ENCODE data around the gene UGP2. TPM values are rescaled to one million over a fixed set of nuclear protein-coding genes. Genes with fewer than 3 reads are reported as not detected.

Gene UGP2
- total RNA-seq (61.5 and 68.8 TPM in 2 replicates), polyA plus RNA-seq (19.1 and 25.5 TPM in 2 replicates), polyA minus RNA-seq (17.5 and 21.5 TPM in 2 replicates)
- total RNA-seq (2013), result 65.8 TPM

DNA sequence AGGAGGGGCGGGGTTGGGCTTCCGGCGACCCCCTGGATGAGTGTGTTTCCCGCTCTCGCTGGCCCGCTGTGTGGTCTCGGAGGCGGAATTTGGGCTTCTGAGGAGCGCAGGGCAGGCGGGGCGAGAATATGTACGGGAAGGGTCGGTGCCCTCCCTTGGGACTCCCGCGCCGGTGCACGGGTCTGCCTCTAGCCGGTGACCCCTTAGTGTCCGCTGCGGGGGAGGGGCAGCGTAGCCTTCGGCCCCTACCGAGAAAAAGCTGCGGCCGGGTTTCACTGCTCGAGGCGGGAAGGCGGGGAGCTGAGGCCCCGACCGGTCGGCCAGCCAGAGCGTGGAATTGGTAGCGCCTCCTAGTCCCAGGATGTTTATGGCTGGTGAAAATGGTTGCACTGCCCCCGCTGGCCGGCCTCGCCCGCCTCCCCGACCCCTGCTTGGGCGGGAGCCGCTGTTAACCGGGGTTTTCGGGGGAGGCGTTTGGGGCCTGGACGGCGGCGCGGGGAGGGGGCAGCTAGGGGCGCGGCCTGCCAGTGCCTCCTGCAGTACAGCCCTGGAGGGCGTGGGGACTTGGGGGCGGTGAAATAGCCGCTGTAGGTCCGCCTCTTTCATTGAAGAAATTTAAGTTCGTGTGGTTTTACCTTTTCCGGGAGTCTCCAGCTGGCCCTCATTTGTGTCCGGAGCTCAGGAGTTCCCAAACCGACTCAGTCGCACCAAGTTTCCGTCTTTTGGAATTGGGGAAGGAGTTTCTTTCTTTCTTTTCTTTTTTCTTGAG lies at the start of gene UGP2:
Gene UGP2, plus strand, starts transcription at position 643 of the 769 bp plus-strand sequence. CDS start 290 bp downstream, outside the sequence.
- Mint-ChIP-seq H3K9me3 (ENCODE audit: insufficient read depth) (no peaks in the 10 kb centered on the region), H3K4me3 (peak within 1 kb of the TSS; percentile 98), H3K4me1 (peaks cover 51% of the 10 kb centered on the region), H3K27me3 (no peaks in the 10 kb centered on the region), H3K27ac (peak within 1 kb of the TSS; percentile 95)
- ChIA-PET CTCF (interaction anchor here (1.0 to 7.6 kb wide), 7 partner anchors 12 to 253 kb away, joined by 3 to 60 read pairs (median 4); partner anchors contain the start of genes MDH1 and WDPCP), POLR2A (interaction anchor here (0.6 to 2.1 kb wide), 4 partner anchors 177 to 1289 kb away, joined by 3 to 14 read pairs (median 3); partner anchors contain the start of genes CEP68, MDH1, RAB1A and WDPCP)
- ATAC-seq (ENCODE audit: low read depth) (peak; percentile 60), DNase-seq (peak; percentile 88)
- WGBS (ENCODE audit: insufficient coverage), result under 1% methylated on average over 56 of the region's 59 CpGs
- Histone ChIP-seq H3K9ac (ENCODE audit: low read length) (peak within 1 kb of the TSS; percentile 95), H4K20me1 (ENCODE audit: control insufficient read depth, insufficient read depth, low read length, poor library complexity, severe bottlenecking) (peaks cover 17% of the 10 kb centered on the region), H3K36me3 (replicated peaks in 1 of 2; ENCODE audit: control extremely low read depth in 1 of 2, control insufficient read depth in 1 of 2, extremely low read depth in 1 of 2, insufficient read depth in 2 of 2, low read length in 1 of 2) (peaks cover 0 to 3% of the 10 kb centered on the region in 2 experiments), H3K9me3 (ENCODE audit: control extremely low read depth in 1 of 3, control insufficient read depth in 2 of 3, insufficient read depth in 1 of 3, low read length in 2 of 3) (no peaks in the 10 kb centered on the region), H3K27ac (ENCODE audit: low read length in 2 of 2) (peak within 1 kb of the TSS; percentile 82 to 91), H3K4me1 (ENCODE audit: control insufficient read depth in 2 of 2, insufficient read depth in 2 of 2, low read length in 2 of 2) (peaks cover 19 to 20% of the 10 kb centered on the region in 2 donors), H3K79me2 (ENCODE audit: control insufficient read depth, insufficient read depth, low read length) (peaks cover 57% of the 10 kb centered on the region), H3K4me3 (ENCODE audit: control extremely low read depth in 1 of 5, extremely low read depth in 1 of 5, insufficient read depth in 1 of 5, low read depth in 2 of 5, low read length in 4 of 5) (peak within 1 kb of the TSS; percentile 86 to 98 (median 96)), H3K4me2 (replicated peaks; ENCODE audit: low read depth, low read length, poor library complexity, severe bottlenecking) (peak within 1 kb of the TSS; percentile 88), H2AFZ (ENCODE audit: insufficient read depth, low read depth, low read length, poor library complexity, severe bottlenecking) (peak within 1 kb of the TSS; percentile 95), H3K27me3 (replicated peaks in 1 of 4; ENCODE audit: control extremely low read depth in 1 of 4, control insufficient read depth in 3 of 4, insufficient read depth in 4 of 4, low read length in 3 of 4) (no peaks in the 10 kb centered on the region)
- intact Hi-C loops (cut with micrococcal nuclease), result loop anchor here (1.0 to 10.0 kb wide), 7 partner anchors 19 to 1987 kb away; partner anchors contain the start of genes ACTR2, B3GNT2, FAM161A and MDH1
- TF ChIP-seq, protein P1, sequence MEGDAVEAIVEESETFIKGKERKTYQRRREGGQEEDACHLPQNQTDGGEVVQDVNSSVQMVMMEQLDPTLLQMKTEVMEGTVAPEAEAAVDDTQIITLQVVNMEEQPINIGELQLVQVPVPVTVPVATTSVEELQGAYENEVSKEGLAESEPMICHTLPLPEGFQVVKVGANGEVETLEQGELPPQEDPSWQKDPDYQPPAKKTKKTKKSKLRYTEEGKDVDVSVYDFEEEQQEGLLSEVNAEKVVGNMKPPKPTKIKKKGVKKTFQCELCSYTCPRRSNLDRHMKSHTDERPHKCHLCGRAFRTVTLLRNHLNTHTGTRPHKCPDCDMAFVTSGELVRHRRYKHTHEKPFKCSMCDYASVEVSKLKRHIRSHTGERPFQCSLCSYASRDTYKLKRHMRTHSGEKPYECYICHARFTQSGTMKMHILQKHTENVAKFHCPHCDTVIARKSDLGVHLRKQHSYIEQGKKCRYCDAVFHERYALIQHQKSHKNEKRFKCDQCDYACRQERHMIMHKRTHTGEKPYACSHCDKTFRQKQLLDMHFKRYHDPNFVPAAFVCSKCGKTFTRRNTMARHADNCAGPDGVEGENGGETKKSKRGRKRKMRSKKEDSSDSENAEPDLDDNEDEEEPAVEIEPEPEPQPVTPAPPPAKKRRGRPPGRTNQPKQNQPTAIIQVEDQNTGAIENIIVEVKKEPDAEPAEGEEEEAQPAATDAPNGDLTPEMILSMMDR (IDR thresholded peaks at IDR 0.05), result no peak
- no peak for TF ChIP-seq EZH2 (IDR thresholded peaks at IDR 0.05; ENCODE audit: borderline replicate concordance, insufficient read depth, low read depth, low read length, poor library complexity, severe bottlenecking)

DNA sequence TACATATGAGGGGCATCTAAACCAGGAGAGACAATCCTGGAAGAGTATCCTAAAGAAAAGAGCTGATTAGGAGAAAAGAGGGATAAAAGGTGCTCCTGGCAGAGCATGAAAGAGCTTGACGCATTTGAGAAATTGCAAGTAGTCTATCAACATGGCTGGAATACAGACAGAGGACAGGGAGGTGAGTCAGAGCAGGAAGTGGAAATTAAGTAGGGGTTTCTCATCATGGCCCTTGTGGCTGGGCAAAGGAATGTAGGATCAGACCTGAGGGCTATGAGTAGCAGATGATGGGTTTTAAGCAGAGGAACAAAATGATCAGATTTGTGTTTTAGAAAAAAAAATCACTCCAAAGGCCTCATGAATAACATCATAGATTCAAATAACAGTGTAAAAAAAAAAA lies 49.2 kb upstream of the UGP2 start:
- no peaks in the 10 kb centered on the region for H3K4me1 Mint-ChIP-seq
- H3K4me3 Mint-ChIP-seq, result no peak overlapping the region
- Histone ChIP-seq H3K36me3 (replicated peaks in 1 of 2; ENCODE audit: control extremely low read depth in 1 of 2, control insufficient read depth in 1 of 2, extremely low read depth in 1 of 2, insufficient read depth in 2 of 2, low read length in 1 of 2) (no peaks in the 10 kb centered on the region), H3K9ac (ENCODE audit: low read length) (no peak overlapping the region), H3K4me2 (replicated peaks; ENCODE audit: low read depth, low read length, poor library complexity, severe bottlenecking) (no peak overlapping the region), H2AFZ (ENCODE audit: insufficient read depth, low read depth, low read length, poor library complexity, severe bottlenecking) (no peak overlapping the region), H3K79me2 (ENCODE audit: control insufficient read depth, insufficient read depth, low read length) (no peaks in the 10 kb centered on the region), H3K27ac (ENCODE audit: low read length in 2 of 2) (no peak overlapping the region), H3K9me3 (ENCODE audit: control extremely low read depth in 1 of 3, control insufficient read depth in 2 of 3, insufficient read depth in 1 of 3, low read length in 2 of 3) (peaks cover 0 to 2% (median 0%) of the 10 kb centered on the region in 3 donors), H4K20me1 (ENCODE audit: control insufficient read depth, insufficient read depth, low read length, poor library complexity, severe bottlenecking) (no peaks in the 10 kb centered on the region), H3K4me1 (ENCODE audit: control insufficient read depth in 2 of 2, insufficient read depth in 2 of 2, low read length in 2 of 2) (no peaks in the 10 kb centered on the region), H3K27me3 (replicated peaks in 1 of 4; ENCODE audit: control extremely low read depth in 1 of 4, control insufficient read depth in 3 of 4, insufficient read depth in 4 of 4, low read length in 3 of 4) (no peaks in the 10 kb centered on the region), H3K4me3 (ENCODE audit: control extremely low read depth in 1 of 5, extremely low read depth in 1 of 5, insufficient read depth in 1 of 5, low read depth in 2 of 5, low read length in 4 of 5) (no peak overlapping the region)
- intact Hi-C loops (cut with micrococcal nuclease), result no loop called here
- POLR2A ChIA-PET, result no interaction called here
- WGBS (ENCODE audit: insufficient coverage), result 100% methylated on average over 1 of the region's 1 CpG
- H3K27me3 Mint-ChIP-seq, result peaks cover 5% of the 10 kb centered on the region
- H3K9me3 Mint-ChIP-seq (ENCODE audit: insufficient read depth), result no peaks in the 10 kb centered on the region
- DNase-seq (no peak), ATAC-seq (ENCODE audit: low read depth) (no peak)
- CTCF ChIA-PET, result no interaction called here
- no peak overlapping the region for H3K27ac Mint-ChIP-seq
- TF ChIP-seq, protein P1 (IDR thresholded peaks at IDR 0.05), result no peak
- TF ChIP-seq EZH2 (IDR thresholded peaks at IDR 0.05; ENCODE audit: borderline replicate concordance, insufficient read depth, low read depth, low read length, poor library complexity, severe bottlenecking), result no peak

Measured in B cell (primary cell).